ENCODE results near the gene POU2AF1.

The POU2AF1 gene

GRCh38 chr11:111355956-111356659 lies 23.0 kb downstream of the POU2AF1 start:
- FAIRE-seq: no peak
- TF ChIP-seq CTCF (IDR thresholded peaks at IDR 0.05; ENCODE audit: insufficient read depth, missing control alignments): no peak
- DNase-seq (ENCODE audit: insufficient read length, low spot score): no peak

GRCh38 chr11:111355101-111355500 lies 24.0 kb downstream of the POU2AF1 start:
- TF ChIP-seq CTCF (IDR thresholded peaks at IDR 0.05; ENCODE audit: insufficient read depth, missing control alignments): no peak
- FAIRE-seq: no peak
- no peak for DNase-seq (ENCODE audit: insufficient read length, low spot score)

- DNase-seq (ENCODE audit: insufficient read length, low spot score): no peak
- TF ChIP-seq CTCF (IDR thresholded peaks at IDR 0.05; ENCODE audit: insufficient read depth, missing control alignments): no peak
- FAIRE-seq: no peak
These were observed 24.5 kb downstream of the POU2AF1 start for GRCh38 chr11:111354601-111354891.

GRCh38 chr11:111353776-111354600 lies 25.1 kb downstream of the POU2AF1 start:
- no peak for TF ChIP-seq CTCF (IDR thresholded peaks at IDR 0.05; ENCODE audit: insufficient read depth, missing control alignments)
- FAIRE-seq (no peak), DNase-seq (ENCODE audit: insufficient read length, low spot score) (no peak)

GRCh38 chr11:111352935-111353710 lies 26.0 kb downstream of the POU2AF1 start:
- TF ChIP-seq CTCF (IDR thresholded peaks at IDR 0.05; ENCODE audit: insufficient read depth, missing control alignments): no peak
- DNase-seq (ENCODE audit: insufficient read length, low spot score): no peak
- no peak for FAIRE-seq

GRCh38 chr11:111352231-111352746 lies 26.8 kb downstream of the POU2AF1 start:
- no peak for DNase-seq (ENCODE audit: insufficient read length, low spot score)
- TF ChIP-seq CTCF (IDR thresholded peaks at IDR 0.05; ENCODE audit: insufficient read depth, missing control alignments): no peak
- no peak for FAIRE-seq
